Measurements from ENCODE around the gene PEX10. TPM values are rescaled to one million over a fixed set of nuclear protein-coding genes. Genes with fewer than 3 reads are reported as not detected.

The PEX10 gene
- total and polyA plus RNA-seq, 9 donors: 16.3 to 20.6 (median 18.5) TPM

DNA sequence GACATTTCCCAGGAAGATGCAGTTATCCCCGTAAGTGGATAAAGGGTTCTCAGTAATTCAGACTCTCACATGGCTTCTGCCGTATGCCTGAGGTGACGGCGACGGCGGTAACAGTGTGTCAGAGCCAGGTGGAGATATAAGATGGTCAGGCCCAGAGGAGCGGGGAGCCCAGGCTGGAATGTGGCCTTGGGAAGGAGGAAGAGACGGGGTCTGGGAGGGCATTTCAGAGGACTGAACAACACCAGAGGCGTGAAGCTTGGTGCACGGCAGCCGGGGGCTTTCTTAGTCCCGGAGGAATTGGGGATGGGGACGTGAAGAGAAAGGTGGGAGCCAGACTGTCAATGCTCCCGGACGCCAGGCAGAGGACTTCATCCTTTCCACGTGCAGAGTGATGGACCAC lies 19.7 kb downstream of the PEX10 start:
- no peaks in the 10 kb centered on the region for H3K9me3 ChIP-seq (replicated peaks; ENCODE audit: control insufficient read depth, low read depth, low read length)
- WGBS (ENCODE audit: insufficient coverage): 61% methylated on average over 15 of the region's 16 CpGs
- H3K27ac ChIP-seq (ENCODE audit: low read length): no peak overlapping the region
- peaks cover 54% of the 10 kb centered on the region for H3K36me3 ChIP-seq (ENCODE audit: control insufficient read depth, insufficient read depth, low read length)
- DNase-seq: no peak
- H3K4me1 ChIP-seq (ENCODE audit: control insufficient read depth, insufficient read depth, low read length): peaks cover 24% of the 10 kb centered on the region
- H3K4me3 ChIP-seq (ENCODE audit: low read length): peak overlapping the region; percentile 80
- H3K27me3 ChIP-seq (ENCODE audit: control insufficient read depth, insufficient read depth, low read length): no peaks in the 10 kb centered on the region

DNA sequence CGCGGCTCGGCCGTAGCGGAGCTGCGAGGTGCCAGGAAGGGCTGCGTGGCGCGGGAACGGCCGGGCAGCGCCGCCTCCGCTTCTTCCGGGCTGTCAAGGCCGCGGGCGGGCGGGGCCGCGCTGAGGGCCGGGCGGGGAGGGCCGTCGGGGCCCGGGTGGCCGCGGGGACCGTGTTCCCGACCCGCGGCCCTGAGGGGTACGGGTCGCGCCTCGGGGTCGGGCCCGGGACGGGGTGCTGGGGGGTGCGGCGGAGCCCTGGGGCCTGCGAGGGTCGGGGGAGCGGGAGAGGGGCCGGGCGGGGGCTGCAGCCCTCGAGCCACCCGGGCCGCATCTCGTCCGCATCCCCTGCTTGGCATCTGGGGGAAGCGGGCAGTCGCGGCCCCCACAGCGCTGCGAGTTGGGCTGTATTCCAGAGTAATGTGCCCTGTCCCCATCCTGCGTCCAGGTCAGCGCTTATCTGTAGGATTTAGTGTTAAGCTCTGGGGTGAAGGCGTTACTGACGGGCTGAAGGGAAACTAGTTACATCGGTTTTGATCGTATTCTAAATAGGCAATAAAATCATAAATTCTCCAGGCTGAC lies 20.3 kb downstream of the PEX10 start:
- no peak for DNase-seq
- H3K4me3 ChIP-seq (ENCODE audit: low read length): peak overlapping the region; percentile 80
- WGBS (ENCODE audit: insufficient coverage): 0% methylated on average over 15 of the region's 62 CpGs
- H3K36me3 ChIP-seq (ENCODE audit: control insufficient read depth, insufficient read depth, low read length): peaks cover 52% of the 10 kb centered on the region
- no peaks in the 10 kb centered on the region for H3K27me3 ChIP-seq (ENCODE audit: control insufficient read depth, insufficient read depth, low read length)
- H3K27ac ChIP-seq (ENCODE audit: low read length): no peak overlapping the region
- no peaks in the 10 kb centered on the region for H3K9me3 ChIP-seq (replicated peaks; ENCODE audit: control insufficient read depth, low read depth, low read length)
- peaks cover 24% of the 10 kb centered on the region for H3K4me1 ChIP-seq (ENCODE audit: control insufficient read depth, insufficient read depth, low read length)

DNA sequence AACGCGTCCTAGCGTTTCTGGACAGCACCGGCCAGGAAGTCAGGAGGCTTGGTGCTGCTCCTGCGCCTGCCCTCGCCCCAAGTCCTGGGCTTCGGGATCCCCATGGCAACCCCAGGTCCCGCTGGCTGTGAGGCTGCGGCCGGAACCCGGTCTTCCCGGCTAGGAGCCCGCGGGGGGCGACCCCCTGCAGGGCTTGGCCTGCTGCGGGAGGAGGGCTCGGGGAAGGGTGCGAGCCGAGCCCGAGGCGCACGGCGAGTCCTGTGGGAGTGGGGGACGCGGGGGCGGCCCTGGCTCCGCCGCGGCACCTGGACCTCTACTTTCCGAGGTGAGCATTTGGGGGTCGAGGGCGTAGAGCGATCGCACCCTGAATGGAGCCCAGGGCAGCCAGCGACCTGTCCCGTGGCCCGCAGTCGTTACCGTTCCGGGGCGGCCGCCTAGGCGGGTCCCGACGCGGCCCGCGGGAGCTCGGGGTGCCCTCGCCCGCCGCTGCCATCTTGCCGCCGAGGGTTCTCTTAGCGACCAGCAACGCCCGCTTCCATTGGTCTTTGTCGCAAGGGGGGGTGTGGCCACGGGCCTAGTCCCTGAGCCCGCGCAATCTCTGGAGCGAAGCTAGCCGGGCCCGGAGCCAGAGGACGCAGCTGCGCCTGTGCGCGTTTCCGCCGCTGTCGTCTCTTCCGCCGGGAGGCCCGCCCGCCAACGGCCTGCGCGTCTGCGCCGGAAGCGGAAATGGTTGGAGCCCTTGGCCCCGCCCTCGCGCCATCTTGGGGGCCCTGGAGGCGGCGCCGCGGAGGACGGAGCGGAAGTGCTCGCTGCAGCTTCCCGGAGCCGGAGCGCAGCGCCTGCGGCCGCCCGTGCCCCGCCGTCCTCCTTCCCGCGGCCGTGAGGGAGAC lies 21.1 kb downstream of the PEX10 start, which contains the start of the genes MORN1 and RER1:
Gene MORN1, minus strand, starts transcription at position 514 of the 890 bp plus-strand sequence. Its CDS starts 21 bp downstream, at position 493.
Gene RER1, plus strand, starts transcription at position 801 of the 890 bp plus-strand sequence. CDS start 3,950 bp downstream, outside the sequence.
- Histone ChIP-seq H3K4me3 (ENCODE audit: low read length) (peak within 1 kb of the TSS; percentile 80), H3K27me3 (ENCODE audit: control insufficient read depth, insufficient read depth, low read length) (no peaks in the 10 kb centered on the region), H3K36me3 (ENCODE audit: control insufficient read depth, insufficient read depth, low read length) (peaks cover 50% of the 10 kb centered on the region), H3K9me3 (replicated peaks; ENCODE audit: control insufficient read depth, low read depth, low read length) (no peaks in the 10 kb centered on the region), H3K27ac (ENCODE audit: low read length) (peak within 1 kb of the TSS; percentile 20), H3K4me1 (ENCODE audit: control insufficient read depth, insufficient read depth, low read length) (peaks cover 24% of the 10 kb centered on the region)
- peak; percentile 100 for DNase-seq
- WGBS (ENCODE audit: insufficient coverage): under 1% methylated on average over 103 of the region's 103 CpGs

DNA sequence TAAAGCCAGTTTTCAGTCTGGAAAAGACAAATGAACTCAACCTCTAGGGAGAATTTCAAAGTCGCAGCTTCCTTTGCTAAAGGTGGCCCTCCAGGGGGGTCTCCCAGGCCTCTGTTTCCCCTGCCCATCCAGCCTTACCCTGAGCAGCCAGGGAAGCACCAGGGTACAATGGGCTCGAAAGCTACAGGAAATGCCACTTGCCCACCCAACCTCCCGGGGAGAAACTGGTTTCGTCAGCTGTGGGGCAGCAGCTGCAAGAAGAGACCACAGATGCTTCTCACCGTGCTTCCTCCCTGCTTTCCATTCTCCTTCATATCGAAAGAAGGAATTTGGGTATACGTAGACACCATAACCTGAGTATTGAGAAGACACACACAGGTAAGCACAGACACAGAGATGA lies 22.7 kb downstream of the PEX10 start:
- Histone ChIP-seq H3K4me3 (ENCODE audit: low read length) (no peak overlapping the region), H3K36me3 (ENCODE audit: control insufficient read depth, insufficient read depth, low read length) (peaks cover 33% of the 10 kb centered on the region), H3K4me1 (ENCODE audit: control insufficient read depth, insufficient read depth, low read length) (peaks cover 38% of the 10 kb centered on the region), H3K27ac (ENCODE audit: low read length) (no peak overlapping the region), H3K27me3 (ENCODE audit: control insufficient read depth, insufficient read depth, low read length) (no peaks in the 10 kb centered on the region), H3K9me3 (replicated peaks; ENCODE audit: control insufficient read depth, low read depth, low read length) (no peaks in the 10 kb centered on the region)
- WGBS (ENCODE audit: insufficient coverage): 80% methylated on average over 1 of the region's 7 CpGs
- DNase-seq: no peak

DNA sequence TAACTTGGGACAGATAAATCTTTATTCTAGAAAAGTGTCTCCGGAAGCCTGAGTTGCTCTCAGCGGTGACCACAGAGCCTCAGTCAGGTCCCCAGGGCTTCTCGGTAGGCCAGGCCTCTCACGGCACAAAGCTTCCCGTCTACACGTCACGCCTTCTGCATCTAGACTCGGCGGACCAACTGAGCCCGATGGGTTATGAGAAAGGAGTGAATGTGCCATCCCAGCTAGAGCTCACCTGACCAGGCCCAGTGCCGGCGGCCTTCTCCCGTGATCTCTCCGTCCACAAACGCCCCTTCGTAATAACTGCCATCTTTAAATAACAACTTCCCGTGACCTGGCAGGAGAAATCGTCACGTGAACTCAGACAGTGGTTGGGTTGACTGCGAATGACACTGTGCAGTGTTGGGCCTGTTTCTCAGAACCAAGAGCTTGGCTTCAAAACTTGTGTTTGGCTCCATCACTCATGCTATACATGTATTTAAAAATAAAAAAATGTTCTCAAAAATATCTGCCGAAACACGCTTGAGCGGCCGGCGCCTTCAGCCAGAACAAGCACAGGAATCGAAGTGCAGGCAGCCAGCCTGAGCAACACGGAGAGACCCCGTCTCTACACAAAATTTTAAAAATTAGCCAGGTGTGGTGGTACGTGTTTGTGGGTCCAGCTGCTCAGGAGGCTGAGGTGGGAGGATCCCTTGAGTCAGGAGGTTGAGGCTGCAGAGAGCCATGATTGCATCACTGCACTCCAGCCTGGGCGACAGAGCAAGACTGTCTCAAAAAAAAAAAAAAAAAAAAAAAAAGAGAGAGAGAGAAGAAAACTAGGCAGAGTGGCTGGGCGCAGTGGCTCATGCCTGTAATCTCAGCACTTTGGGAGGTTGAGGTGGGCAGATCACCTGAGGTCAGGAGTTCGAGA lies 24.1 kb downstream of the PEX10 start:
- no peaks in the 10 kb centered on the region for H3K27me3 ChIP-seq (ENCODE audit: control insufficient read depth, insufficient read depth, low read length)
- no peak overlapping the region for H3K4me3 ChIP-seq (ENCODE audit: low read length)
- WGBS (ENCODE audit: insufficient coverage): 91% methylated on average over 26 of the region's 32 CpGs
- DNase-seq: no peak
- peaks cover 38% of the 10 kb centered on the region for H3K4me1 ChIP-seq (ENCODE audit: control insufficient read depth, insufficient read depth, low read length)
- peaks cover 21% of the 10 kb centered on the region for H3K36me3 ChIP-seq (ENCODE audit: control insufficient read depth, insufficient read depth, low read length)
- no peaks in the 10 kb centered on the region for H3K9me3 ChIP-seq (replicated peaks; ENCODE audit: control insufficient read depth, low read depth, low read length)
- peak overlapping the region; percentile 20 for H3K27ac ChIP-seq (ENCODE audit: low read length)

DNA sequence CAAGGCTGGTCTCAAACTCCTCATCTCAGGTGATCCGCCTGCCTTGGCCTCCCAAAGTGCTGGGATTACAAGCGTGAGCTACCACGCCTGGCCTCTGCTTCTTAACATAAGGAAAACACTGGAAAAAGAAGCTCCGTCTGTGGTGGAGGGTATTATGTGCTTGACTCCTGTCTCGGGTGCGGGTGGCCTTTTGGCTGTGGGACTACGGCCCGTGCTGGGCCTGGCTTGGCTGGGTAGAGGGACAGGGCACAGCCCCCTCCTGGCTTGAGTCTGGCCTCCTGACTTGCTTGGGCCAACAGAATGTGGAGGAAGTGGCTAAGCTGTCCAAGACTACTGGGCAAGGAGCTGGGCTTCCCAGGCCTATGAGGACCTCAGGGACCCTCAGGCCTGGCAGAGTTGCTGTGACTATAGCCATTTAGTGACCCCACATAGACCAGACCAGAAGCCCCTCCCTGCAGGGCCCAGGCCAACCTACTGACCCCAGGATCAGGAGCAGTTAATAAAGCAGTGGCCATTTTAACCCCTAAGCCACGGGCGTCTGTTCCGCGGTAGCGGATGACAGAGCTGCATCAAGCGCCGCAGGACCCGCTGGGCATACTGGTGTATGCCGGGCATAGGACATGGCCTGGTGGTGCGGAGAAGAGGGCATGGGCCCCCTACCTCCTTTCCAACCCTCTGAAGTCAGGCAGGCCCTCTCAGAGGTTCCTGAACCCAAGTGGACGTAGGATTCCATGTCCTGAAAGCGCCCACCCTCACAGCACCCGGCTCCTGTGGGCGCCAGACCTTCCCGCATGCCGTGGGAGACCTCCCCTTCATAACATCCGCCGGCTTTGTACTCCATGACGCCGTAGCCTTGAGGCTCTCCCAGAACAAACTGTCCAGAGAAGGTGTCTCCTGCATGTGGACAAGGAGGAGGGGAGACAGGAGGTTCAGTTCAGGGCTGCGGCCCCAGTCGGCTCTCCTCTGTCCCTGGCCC lies 25.4 kb downstream of the PEX10 start:
- Histone ChIP-seq H3K27ac (ENCODE audit: low read length) (no peak overlapping the region), H3K4me3 (ENCODE audit: low read length) (no peak overlapping the region), H3K4me1 (ENCODE audit: control insufficient read depth, insufficient read depth, low read length) (peaks cover 29% of the 10 kb centered on the region), H3K9me3 (replicated peaks; ENCODE audit: control insufficient read depth, low read depth, low read length) (no peaks in the 10 kb centered on the region), H3K36me3 (ENCODE audit: control insufficient read depth, insufficient read depth, low read length) (peaks cover 17% of the 10 kb centered on the region), H3K27me3 (ENCODE audit: control insufficient read depth, insufficient read depth, low read length) (no peaks in the 10 kb centered on the region)
- DNase-seq: no peak
- 92% methylated on average over 23 of the region's 30 CpGs for WGBS (ENCODE audit: insufficient coverage)

DNA sequence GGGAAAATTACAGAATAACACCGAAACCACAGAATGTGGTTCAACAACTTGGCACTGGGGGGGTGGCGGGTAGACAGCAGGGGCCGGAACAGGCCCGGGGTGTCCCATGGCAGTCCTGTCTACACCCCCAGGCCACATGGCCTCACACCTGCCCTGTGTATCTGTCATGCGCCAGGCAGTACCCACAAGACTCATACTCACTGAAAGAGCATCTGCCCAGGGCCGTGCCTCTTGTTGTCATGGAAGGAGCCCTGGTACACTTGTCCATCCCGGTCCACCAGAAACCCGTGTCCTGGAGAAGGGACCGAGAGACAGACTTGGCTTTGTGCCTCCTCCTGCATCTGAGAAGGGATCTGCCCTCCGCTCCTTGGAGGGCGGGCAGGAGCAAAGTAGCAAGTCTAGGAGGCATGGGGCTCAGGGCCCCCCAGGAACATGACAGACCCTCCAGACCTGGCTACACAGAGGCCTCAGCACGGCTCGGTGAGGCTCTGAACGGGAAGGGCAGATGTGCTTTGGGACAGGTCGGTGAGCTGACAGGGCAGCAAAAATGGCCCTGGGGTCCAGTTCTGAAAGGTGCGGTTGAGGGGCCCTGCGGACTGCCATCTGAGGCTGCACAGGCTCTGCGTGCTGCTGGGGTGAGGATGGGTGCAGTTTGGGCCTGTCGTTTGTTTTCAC lies 26.6 kb downstream of the PEX10 start:
- no peak for DNase-seq

DNA sequence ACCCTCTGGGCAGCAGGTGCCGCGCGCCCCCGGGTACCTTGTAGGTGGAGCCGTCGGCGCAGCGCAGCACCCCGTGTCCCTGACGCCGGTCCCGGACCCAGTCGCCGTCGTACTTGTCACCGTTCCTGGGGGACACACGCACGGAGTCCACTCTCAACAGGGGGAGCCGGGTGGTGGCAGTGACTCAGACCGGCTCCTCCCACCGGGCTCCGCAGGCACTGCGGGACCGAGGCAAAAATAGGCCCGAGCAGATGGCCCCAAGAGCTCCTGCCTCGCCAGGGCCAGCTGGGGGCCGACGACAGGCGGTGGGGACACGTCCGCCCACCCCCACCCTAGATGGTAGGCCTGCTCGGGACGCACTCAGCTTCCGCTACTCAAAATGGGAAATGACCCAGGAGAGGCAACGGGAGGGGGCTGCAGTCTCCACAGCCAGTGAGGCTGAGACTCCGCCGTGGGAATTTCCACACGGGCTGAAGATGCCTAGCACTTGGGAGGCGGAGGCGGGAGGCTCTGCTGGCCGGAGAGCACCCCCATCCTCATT lies 27.4 kb downstream of the PEX10 start:
- Histone ChIP-seq H3K4me3 (ENCODE audit: low read length) (no peak overlapping the region), H3K36me3 (ENCODE audit: control insufficient read depth, insufficient read depth, low read length) (peaks cover 17% of the 10 kb centered on the region), H3K9me3 (replicated peaks; ENCODE audit: control insufficient read depth, low read depth, low read length) (no peaks in the 10 kb centered on the region), H3K27ac (ENCODE audit: low read length) (peak overlapping the region; percentile 71), H3K4me1 (ENCODE audit: control insufficient read depth, insufficient read depth, low read length) (peaks cover 34% of the 10 kb centered on the region), H3K27me3 (ENCODE audit: control insufficient read depth, insufficient read depth, low read length) (no peaks in the 10 kb centered on the region)
- 75% methylated on average over 38 of the region's 41 CpGs for WGBS (ENCODE audit: insufficient coverage)
- peak; percentile 50 for DNase-seq

More for the DNA sequence above, 26.6 kb downstream of the PEX10 start:
- 85% methylated on average over 17 of the region's 19 CpGs for WGBS (ENCODE audit: insufficient coverage)
- H3K9me3 ChIP-seq (replicated peaks; ENCODE audit: control insufficient read depth, low read depth, low read length): no peaks in the 10 kb centered on the region
- peak overlapping the region; percentile 71 for H3K27ac ChIP-seq (ENCODE audit: low read length)
- no peaks in the 10 kb centered on the region for H3K27me3 ChIP-seq (ENCODE audit: control insufficient read depth, insufficient read depth, low read length)
- H3K4me3 ChIP-seq (ENCODE audit: low read length): no peak overlapping the region
- peaks cover 38% of the 10 kb centered on the region for H3K4me1 ChIP-seq (ENCODE audit: control insufficient read depth, insufficient read depth, low read length)
- peaks cover 17% of the 10 kb centered on the region for H3K36me3 ChIP-seq (ENCODE audit: control insufficient read depth, insufficient read depth, low read length)
